Smooth muscle cell (in vitro differentiated cells): ENCODE data around the gene TRAPPC13. TPM values are rescaled to one million over a fixed set of nuclear protein-coding genes. Genes with fewer than 3 reads are reported as not detected.
A peak's percentile ranks its signal among the peaks of the same experiment; 100 is the strongest.

Source experiments
- DNase-seq: peaks from one replicate; lab custom pipeline; 2025; ENCODE audit not compliant: unreplicated experiment; lab: John Stamatoyannopoulos, UW
- H2AFZ ChIP-seq: fragments of 200-600 bp; sonication (generic); 2 replicates; pipeline ENCODE4 v1.6.0; 2016; ENCODE audit warnings: antibody characterized with exemption, low read depth, mild to moderate bottlenecking
- H3F3A ChIP-seq: fragments of 200-600 bp; sonication (generic); 2 replicates; pipeline ENCODE4 v1.6.0; 2017; ENCODE audit warnings: antibody characterized with exemption, low read depth
- H3K27ac ChIP-seq: fragments of 200-600 bp; sonication (generic); 2 replicates; pipeline ENCODE4 v1.5.1; 2016; ENCODE audit warnings: low read depth, mild to moderate bottlenecking
- H3K27me3 ChIP-seq: fragments of 200-600 bp; sonication (generic); 2 replicates; pipeline ENCODE4 v1.6.1; 2016; ENCODE audit warnings: low read depth, mild to moderate bottlenecking
- H3K36me3 ChIP-seq: fragments of 200-600 bp; sonication (generic); 2 replicates; pipeline ENCODE4 v1.5.1; 2016; ENCODE audit warnings: low read depth
- H3K4me1 ChIP-seq: fragments of 200-600 bp; sonication (generic); 2 replicates; pipeline ENCODE4 v1.5.1; 2016; ENCODE audit warnings: low read depth
- H3K4me2 ChIP-seq: fragments of 200-600 bp; sonication (generic); 2 replicates; pipeline ENCODE4 v1.6.0; 2016; ENCODE audit warnings: mild to moderate bottlenecking
- H3K4me3 ChIP-seq: fragments of 200-600 bp; sonication (generic); 2 replicates; pipeline ENCODE4 v1.5.1; 2016; ENCODE audit warnings: mild to moderate bottlenecking
- H3K79me2 ChIP-seq: fragments of 200-600 bp; sonication (generic); 2 replicates; pipeline ENCODE4 v1.6.0; 2016; ENCODE audit warnings: low read depth, mild to moderate bottlenecking
- H3K9ac ChIP-seq: fragments of 200-600 bp; sonication (generic); 2 replicates; pipeline ENCODE4 v1.6.0; 2016; ENCODE audit warnings: low read depth
- H3K9me3 ChIP-seq: fragments of 200-600 bp; sonication (generic); replicated peaks from 2 replicates; pipeline ENCODE4 v1.5.1; 2016; ENCODE audit warnings: low read depth
- H4K20me1 ChIP-seq: fragments of 200-600 bp; sonication (generic); 2 replicates; pipeline ENCODE4 v1.6.0; 2016; ENCODE audit warnings: low read depth
- CTCF ChIP-seq: fragments of 200-600 bp; sonication (generic); IDR thresholded peaks from 2 replicates; pipeline ENCODE4 v1.5.1; 2017; ENCODE audit warnings: borderline replicate concordance, mild to moderate bottlenecking, antibody characterized with exemption; ENCODE audit not compliant: insufficient read depth, poor library complexity, severe bottlenecking
- WGBS: methylation state at CpG from one replicate; pipeline ENCODE4 v1.1.7; 2016; ENCODE audit warnings: low lambda C conversion rate; 5-methylcytosine and 5-hydroxymethylcytosine counted together
- polyA plus RNA-seq: library from polyadenylated mRNA; unstranded; fragments of >200 nt; fragmentation: Nextera tagmentation; extraction: Ambion mirVana; gene quantifications from 2 replicates; pipeline ENCODE4 v1.2.1, GENCODE V29; 2016
- total RNA-seq: library from RNA; depleted of rRNA; stranded (reverse); fragments of >200 nt; gene quantifications from 2 replicates; pipeline ENCODE4 v1.2.3, GENCODE V29; 2014

The TRAPPC13 gene
- total and polyA plus RNA-seq, 2 experiments from 2014 or later = 13.7 to 19.5 TPM

- H3K9me3 ChIP-seq = no peaks in the 10 kb centered on the region
- peak overlapping the region; percentile 34 for H3K27ac ChIP-seq
- no peak for DNase-seq
These were observed 1.3 kb upstream of the TRAPPC13 start for GRCh38 chr5:65623482-65623881.

GRCh38 chr5:65624025-65624570 lies 729 bp upstream of the TRAPPC13 start, which contains the start of gene TRIM23:
TRIM23 (minus strand) TSS chr5:65624333; CDS start chr5:65624274, 59 bp downstream.
- H3K4me1 ChIP-seq = peaks cover 19% of the 10 kb centered on the region
- TF ChIP-seq CTCF = no peak
- H3K27me3 ChIP-seq = no peaks in the 10 kb centered on the region
- H3K4me3 ChIP-seq = peak within 1 kb of the TSS; percentile 98
- no peaks in the 10 kb centered on the region for H3F3A ChIP-seq
- H3K9ac ChIP-seq = peak within 1 kb of the TSS; percentile 92
- 1% methylated on average over 32 of the region's 32 CpGs for WGBS
- peak within 1 kb of the TSS; percentile 100 for H2AFZ ChIP-seq
- peaks cover 8% of the 10 kb centered on the region for H4K20me1 ChIP-seq
- H3K79me2 ChIP-seq = peaks cover 84% of the 10 kb centered on the region
- H3K27ac ChIP-seq = peak within 1 kb of the TSS; percentile 90
- H3K9me3 ChIP-seq = no peaks in the 10 kb centered on the region
- H3K36me3 ChIP-seq = no peaks in the 10 kb centered on the region
- DNase-seq = peak; percentile 59
- H3K4me2 ChIP-seq = peak within 1 kb of the TSS; percentile 98

More at GRCh38 chr5:65623482-65623881, 1.3 kb upstream of the TRAPPC13 start:
- Histone ChIP-seq H3F3A (no peaks in the 10 kb centered on the region), H2AFZ (peak overlapping the region; percentile 100), H3K79me2 (peaks cover 89% of the 10 kb centered on the region), H3K27me3 (no peaks in the 10 kb centered on the region), H3K4me1 (peaks cover 19% of the 10 kb centered on the region), H3K36me3 (no peaks in the 10 kb centered on the region), H3K4me2 (peak overlapping the region; percentile 98), H3K4me3 (peak overlapping the region; percentile 98), H3K9ac (peak overlapping the region; percentile 92), H4K20me1 (peaks cover 14% of the 10 kb centered on the region)
- TF ChIP-seq CTCF = no peak
- 47% methylated on average over 9 of the region's 9 CpGs for WGBS

- H2AFZ ChIP-seq = peak overlapping the region; percentile 100
- peak overlapping the region; percentile 92 for H3K9ac ChIP-seq
- no peak for TF ChIP-seq CTCF
- 66% methylated on average over 6 of the region's 6 CpGs for WGBS
- peaks cover 82% of the 10 kb centered on the region for H3K79me2 ChIP-seq
- no peaks in the 10 kb centered on the region for H3K9me3 ChIP-seq
- no peak for DNase-seq
- H3F3A ChIP-seq = no peaks in the 10 kb centered on the region
- H3K4me2 ChIP-seq = peak overlapping the region; percentile 98
- H4K20me1 ChIP-seq = no peaks in the 10 kb centered on the region
- no peaks in the 10 kb centered on the region for H3K36me3 ChIP-seq
- no peaks in the 10 kb centered on the region for H3K27me3 ChIP-seq
- H3K27ac ChIP-seq = peak overlapping the region; percentile 90
- H3K4me3 ChIP-seq = peak overlapping the region; percentile 98
- H3K4me1 ChIP-seq = peaks cover 19% of the 10 kb centered on the region
These were observed 916 bp downstream of the TRAPPC13 start for GRCh38 chr5:65625743-65626142.

GRCh38 chr5:65630981-65631380 lies 6.2 kb downstream of the TRAPPC13 start:
- no peak for TF ChIP-seq CTCF
- Histone ChIP-seq H3F3A (no peaks in the 10 kb centered on the region), H3K27me3 (no peaks in the 10 kb centered on the region), H3K4me3 (no peak overlapping the region), H3K9ac (no peak overlapping the region), H2AFZ (no peak overlapping the region), H3K9me3 (no peaks in the 10 kb centered on the region), H3K4me2 (no peak overlapping the region), H3K36me3 (no peaks in the 10 kb centered on the region), H4K20me1 (no peaks in the 10 kb centered on the region), H3K27ac (no peak overlapping the region), H3K79me2 (peaks cover 44% of the 10 kb centered on the region), H3K4me1 (peaks cover 2% of the 10 kb centered on the region)
- no peak for DNase-seq
